ENCODE results near the gene MINK1.

Gene MINK1

DNA sequence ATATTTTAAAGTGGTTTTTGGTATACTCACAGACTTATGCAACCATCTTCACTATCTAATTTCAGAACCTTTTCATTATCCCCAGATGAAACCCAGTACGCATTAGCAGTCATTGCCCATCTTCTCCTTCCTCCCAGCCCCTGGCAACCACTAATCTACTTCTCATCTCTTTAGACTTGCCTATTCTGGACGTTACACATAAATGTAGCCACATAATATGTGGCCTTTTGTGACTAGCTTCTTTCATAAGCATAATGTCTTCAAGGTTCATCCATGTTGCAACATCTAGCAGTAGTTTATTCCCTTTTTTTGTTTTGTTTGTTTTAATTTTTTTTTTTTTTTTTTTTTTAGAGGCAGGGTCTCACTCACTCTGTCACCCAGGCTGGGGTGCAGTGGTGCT lies 37.7 kb downstream of the MINK1 start:
- DNase-seq (ENCODE audit: low spot score), result no peak
- no peak for FAIRE-seq

DNA sequence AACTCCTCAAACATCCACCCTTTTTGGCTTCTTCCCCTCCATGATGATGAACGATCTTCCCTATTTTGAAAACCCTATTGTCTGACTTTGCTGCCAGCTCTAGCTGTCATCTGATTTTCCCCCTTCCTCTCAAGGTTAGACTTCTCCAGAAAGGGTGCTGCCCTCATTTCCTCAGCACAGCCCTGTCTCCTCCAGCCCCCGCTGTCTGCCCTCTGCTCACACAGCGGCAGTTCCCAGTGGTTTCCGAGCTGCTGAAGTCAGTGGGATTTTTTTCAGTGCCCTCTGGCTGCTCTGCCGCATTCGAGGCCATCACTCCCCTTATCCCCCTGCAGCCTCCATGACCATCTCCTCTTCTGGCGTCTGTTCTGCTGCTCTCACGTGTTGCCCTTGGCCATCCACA lies 39.6 kb downstream of the MINK1 start:
- FAIRE-seq, result no peak

DNA sequence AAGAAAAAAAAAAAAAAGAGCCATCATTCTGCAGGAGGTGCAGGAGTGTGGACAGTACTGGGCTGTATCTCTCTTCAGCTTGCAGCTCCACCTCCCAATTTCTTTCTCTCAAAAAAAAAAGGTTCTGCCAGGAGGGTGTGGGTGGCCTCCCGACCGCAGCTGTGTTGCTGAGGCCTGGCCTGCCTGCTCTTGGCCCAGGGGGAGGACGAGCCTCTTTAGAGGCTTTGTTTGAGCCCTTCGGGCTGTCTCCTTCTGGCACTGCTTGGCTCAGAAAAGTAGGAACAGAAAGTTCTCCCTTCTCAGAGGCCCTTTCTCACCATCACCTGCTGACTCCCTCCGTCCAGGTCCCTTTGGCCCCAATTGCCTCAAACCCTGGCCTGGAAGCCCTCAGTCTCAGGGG lies 43.9 kb downstream of the MINK1 start:
- FAIRE-seq (no peak), DNase-seq (ENCODE audit: low spot score) (no peak)

More for the DNA sequence above, 39.6 kb downstream of the MINK1 start:
- no peak for DNase-seq (ENCODE audit: low spot score)

GRCh38 chr17:4879601-4880000 lies 46.5 kb downstream of the MINK1 start:
- FAIRE-seq, result no peak
- DNase-seq (ENCODE audit: low spot score), result no peak

- no peak for DNase-seq (ENCODE audit: low spot score)
- no peak for FAIRE-seq
Observed at GRCh38 chr17:4880857-4881256, 47.7 kb downstream of the MINK1 start.

DNA sequence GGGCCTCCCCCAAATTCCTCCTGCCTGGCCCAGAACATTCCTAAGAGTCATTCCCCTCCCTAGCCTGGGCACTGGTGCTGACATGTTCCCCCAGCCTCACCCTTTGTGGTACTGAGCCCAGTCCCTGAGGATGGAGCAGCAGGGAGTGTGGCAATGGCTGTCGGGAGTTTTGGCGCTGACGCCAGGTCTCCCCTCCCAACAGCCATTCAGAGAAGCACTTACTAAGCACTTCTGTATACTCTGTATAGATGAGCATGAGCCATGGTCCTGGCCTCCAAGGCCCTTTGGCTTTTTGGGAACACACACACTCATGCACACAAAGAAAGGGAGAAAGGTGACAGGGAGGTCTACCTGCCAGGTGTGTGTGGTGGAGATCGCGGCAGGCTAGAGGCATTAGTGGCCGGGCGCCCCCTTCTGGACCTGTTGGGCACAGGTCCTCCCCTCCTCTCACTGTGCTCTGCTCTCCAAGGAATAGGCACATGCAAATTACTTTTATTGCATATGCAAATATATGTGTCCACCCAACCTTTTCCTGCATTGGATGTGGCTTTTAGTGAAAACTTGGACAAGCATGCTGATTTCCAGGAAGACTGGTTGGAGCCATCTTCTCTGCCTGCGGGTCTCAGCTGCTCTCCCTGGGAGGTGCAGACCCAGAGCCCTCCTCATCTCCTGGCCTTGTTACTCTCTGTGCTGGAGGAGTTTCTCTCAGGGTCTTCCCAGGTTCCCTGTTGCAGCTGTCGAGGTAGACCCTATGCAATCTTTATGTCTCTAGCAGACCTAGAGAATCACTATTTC lies 48.8 kb downstream of the MINK1 start:
- DNase-seq (ENCODE audit: low spot score) (peak; percentile 26), FAIRE-seq (no peak)

DNA sequence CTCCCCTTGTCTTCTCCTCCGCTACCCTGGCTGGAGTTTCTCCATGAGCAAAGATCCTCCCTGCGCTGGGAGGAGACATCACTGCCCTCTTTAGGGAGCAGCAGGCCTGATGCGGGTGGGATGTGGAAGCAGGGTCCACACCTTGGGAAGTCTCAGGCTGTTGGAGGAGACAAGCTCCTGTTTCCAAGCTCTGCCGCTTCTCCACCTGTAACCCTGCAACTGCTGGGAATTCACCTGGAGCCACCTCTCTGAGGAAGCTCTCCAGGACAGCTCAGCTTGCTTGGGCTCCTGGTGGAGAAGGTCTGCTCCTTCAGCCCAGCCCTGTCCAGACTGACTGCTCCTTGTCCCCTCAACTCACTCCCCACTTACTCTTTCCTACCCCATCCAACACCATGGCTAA lies 51.3 kb downstream of the MINK1 start:
- DNase-seq (ENCODE audit: low spot score) (no peak), FAIRE-seq (no peak)

DNA sequence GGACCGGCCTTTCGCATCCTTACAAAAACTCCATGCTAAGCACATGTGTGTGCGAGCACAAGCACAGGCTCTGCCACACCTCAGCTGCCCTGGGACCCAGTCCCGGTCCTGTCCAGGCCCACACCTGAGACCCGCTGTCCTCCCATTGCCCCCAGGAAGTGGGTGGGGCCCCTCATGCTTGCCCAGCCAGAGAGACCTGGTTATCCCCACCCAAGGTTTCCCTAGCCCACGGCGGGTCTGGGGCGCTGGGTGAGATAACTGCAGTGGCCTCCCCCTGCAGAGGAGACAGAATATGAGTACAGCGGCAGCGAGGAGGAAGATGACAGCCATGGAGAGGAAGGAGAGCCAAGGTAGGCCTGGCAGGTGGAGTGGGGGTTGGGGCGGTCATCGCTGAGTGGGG lies 53.7 kb downstream of the MINK1 start:
- no peak for DNase-seq (ENCODE audit: low spot score)
- FAIRE-seq, result no peak

GRCh38 chr17:4887581-4887980 lies 54.4 kb downstream of the MINK1 start:
- no peak for FAIRE-seq
- DNase-seq (ENCODE audit: low spot score), result no peak

DNA sequence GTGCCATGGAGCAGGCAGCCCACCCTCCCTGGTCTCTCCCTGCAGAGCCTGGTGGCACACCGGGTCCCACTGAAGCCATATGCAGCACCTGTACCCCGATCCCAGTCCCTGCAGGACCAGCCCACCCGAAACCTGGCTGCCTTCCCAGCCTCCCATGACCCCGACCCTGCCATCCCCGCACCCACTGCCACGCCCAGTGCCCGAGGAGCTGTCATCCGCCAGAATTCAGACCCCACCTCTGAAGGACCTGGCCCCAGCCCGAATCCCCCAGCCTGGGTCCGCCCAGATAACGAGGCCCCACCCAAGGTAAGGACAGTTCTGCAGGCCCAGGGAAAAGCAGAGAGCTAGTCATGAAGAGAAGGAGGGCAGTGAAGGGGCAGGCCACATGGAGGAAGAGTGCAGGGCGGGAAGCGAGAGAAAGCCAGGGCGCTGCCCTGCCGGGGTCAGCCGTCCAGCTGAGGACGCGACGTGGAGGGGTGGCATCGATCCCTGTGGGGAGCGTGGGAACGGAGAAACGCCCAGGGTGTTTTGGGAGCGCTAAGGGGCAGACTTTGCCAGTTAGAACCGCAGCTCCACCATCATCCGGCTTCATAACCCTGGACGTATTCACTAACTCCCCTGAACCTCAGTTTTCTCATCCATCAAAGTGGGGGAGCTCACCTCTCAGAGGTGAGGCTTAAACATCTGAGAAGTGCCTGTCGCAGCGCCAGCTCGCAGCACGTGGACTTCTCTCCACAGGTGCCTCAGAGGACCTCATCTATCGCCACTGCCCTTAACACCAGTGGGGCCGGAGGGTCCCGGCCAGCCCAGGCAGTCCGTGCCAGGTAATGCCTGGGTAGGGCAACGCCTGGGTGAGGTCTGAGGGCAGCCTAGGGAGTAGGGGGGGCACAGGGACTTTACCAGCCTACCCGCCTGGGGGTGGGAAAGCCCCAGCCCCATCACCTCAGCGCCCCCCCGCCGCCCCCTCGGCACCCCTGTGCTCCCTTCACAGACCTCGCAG lies 58.6 kb downstream of the MINK1 start:
- DNase-seq (ENCODE audit: low spot score) (no peak), FAIRE-seq (no peak)

GRCh38 chr17:4892499-4893221 lies 59.5 kb downstream of the MINK1 start:
- DNase-seq (ENCODE audit: low spot score), result no peak
- no peak for FAIRE-seq

- FAIRE-seq, result no peak
- DNase-seq (ENCODE audit: low spot score), result no peak
Observed at GRCh38 chr17:4893272-4893671, 60.1 kb downstream of the MINK1 start.

- DNase-seq (ENCODE audit: low spot score) (no peak), FAIRE-seq (no peak)
Observed at GRCh38 chr17:4893721-4894560, 60.8 kb downstream of the MINK1 start.

DNA sequence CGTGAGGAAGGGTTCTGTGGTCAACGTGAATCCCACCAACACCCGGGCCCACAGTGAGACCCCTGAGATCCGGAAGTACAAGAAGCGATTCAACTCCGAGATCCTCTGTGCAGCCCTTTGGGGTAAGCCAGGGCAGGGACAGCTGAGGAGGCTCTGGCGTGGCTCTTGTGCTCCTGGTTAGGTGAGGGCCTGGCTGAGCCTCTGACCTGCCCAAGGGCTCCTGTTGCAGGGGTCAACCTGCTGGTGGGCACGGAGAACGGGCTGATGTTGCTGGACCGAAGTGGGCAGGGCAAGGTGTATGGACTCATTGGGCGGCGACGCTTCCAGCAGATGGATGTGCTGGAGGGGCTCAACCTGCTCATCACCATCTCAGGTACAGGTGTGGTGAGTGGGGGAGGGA lies 62.0 kb downstream of the MINK1 start:
- DNase-seq (ENCODE audit: low spot score), result no peak
- FAIRE-seq, result no peak

DNA sequence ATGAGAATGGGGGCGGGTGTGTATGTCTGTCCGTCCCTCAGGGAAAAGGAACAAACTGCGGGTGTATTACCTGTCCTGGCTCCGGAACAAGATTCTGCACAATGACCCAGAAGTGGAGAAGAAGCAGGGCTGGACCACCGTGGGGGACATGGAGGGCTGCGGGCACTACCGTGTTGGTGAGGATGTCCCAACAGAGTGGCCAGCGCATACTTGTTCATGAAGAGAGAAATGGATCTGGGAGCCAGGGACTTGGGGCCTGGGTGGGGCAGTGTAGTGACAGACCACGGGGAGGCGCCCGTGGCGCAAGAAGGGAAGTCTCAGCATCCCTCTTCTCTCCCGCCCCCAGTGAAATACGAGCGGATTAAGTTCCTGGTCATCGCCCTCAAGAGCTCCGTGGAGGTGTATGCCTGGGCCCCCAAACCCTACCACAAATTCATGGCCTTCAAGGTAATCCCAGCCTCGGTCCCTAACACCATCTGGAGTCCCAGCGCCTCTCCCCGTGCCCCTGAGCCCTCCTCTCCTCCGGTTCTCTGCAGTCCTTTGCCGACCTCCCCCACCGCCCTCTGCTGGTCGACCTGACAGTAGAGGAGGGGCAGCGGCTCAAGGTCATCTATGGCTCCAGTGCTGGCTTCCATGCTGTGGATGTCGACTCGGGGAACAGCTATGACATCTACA lies 62.7 kb downstream of the MINK1 start:
- no peak for DNase-seq (ENCODE audit: low spot score)
- FAIRE-seq, result no peak

- no peak for DNase-seq (ENCODE audit: low spot score)
- no peak for FAIRE-seq
Observed at GRCh38 chr17:4896332-4897197, 63.4 kb downstream of the MINK1 start.

DNA sequence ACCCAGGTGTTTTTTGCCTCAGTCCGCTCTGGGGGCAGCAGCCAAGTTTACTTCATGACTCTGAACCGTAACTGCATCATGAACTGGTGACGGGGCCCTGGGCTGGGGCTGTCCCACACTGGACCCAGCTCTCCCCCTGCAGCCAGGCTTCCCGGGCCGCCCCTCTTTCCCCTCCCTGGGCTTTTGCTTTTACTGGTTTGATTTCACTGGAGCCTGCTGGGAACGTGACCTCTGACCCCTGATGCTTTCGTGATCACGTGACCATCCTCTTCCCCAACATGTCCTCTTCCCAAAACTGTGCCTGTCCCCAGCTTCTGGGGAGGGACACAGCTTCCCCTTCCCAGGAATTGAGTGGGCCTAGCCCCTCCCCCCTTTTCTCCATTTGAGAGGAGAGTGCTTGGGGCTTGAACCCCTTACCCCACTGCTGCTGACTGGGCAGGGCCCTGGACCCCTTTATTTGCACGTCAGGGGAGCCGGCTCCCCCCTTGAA lies 64.1 kb downstream of the MINK1 start:
- no peak for DNase-seq (ENCODE audit: low spot score)
- FAIRE-seq, result no peak

- no peak for DNase-seq (ENCODE audit: low spot score)
- no peak for FAIRE-seq
Observed at GRCh38 chr17:4897785-4898184, 64.6 kb downstream of the MINK1 start.

GRCh38 chr17:4898351-4898750 lies 65.2 kb downstream of the MINK1 start:
- FAIRE-seq (no peak), DNase-seq (ENCODE audit: low spot score) (no peak)

Data from urothelium cell line (cell line).